AG04450 (cell line): ENCODE measurements around the gene DEFB114. TPM values are rescaled to one million over a fixed set of nuclear protein-coding genes. Genes with fewer than 3 reads are reported as not detected.

Experiments used
- CTCF ChIA-PET: fragments of 300-600, 350-600 bp; formaldehyde crosslinking; extraction: SDS; loops from one replicate; lab custom pipeline; 2022; ENCODE audit warnings: antibody characterized with exemption, inconsistent platforms; lab: Charles Lee
- POLR2A ChIA-PET: fragments of 350-600 bp; formaldehyde crosslinking; extraction: SDS; loops from one replicate; lab custom pipeline; 2021; ENCODE audit warnings: antibody characterized with exemption, inconsistent platforms; lab: Yijun Ruan, JAX
- DNase-seq: peaks from one replicate; pipeline ENCODE4 v3.0.0-alpha.2; 2011; ENCODE audit warnings: low read depth, low spot score
- H3K27ac ChIP-seq: one replicate; pipeline ENCODE4 v1.5.1; 2012; ENCODE audit warnings: low read depth, low read length, control low read depth
- H3K27me3 ChIP-seq: one replicate; pipeline ENCODE4 v1.6.0; 2012; ENCODE audit warnings: low read length; ENCODE audit not compliant: control insufficient read depth, insufficient read depth
- H3K4me3 ChIP-seq: 2 replicates; pipeline ENCODE4 v1.5.1; 2011; ENCODE audit warnings: mild to moderate bottlenecking, low read depth, low read length, control low read depth
- H3K9me3 ChIP-seq: 2 replicates; pipeline ENCODE4 v1.5.1; 2012; ENCODE audit warnings: low read length; ENCODE audit not compliant: control insufficient read depth, insufficient read depth
- CTCF ChIP-seq: IDR thresholded peaks from 2 replicates; pipeline ENCODE4 v1.5.1; 2011; ENCODE audit warnings: low read depth, low read length, control low read depth, inconsistent platforms
- polyA plus RNA-seq: library from polyadenylated mRNA; depleted of rRNA; stranded (reverse); fragments of >200 nt; gene quantifications from 2 replicates; pipeline ENCODE4 v1.2.3, GENCODE V29; 2011

Gene DEFB114
- polyA plus RNA-seq, 1 experiment = not detected

GRCh38 chr6:49933526-49933925 is 30.4 kb downstream of the DEFB114 start:
- ChIA-PET POLR2A (no interaction called here), CTCF (no interaction called here)
- no peaks in the 10 kb centered on the region for H3K27me3 ChIP-seq
- no peak overlapping the region for H3K4me3 ChIP-seq
- no peak for TF ChIP-seq CTCF
- no peak for DNase-seq
- no peaks in the 10 kb centered on the region; the same call in 1 of the 2 replicates for H3K9me3 ChIP-seq
- H3K27ac ChIP-seq = no peak overlapping the region

- TF ChIP-seq CTCF = no peak
- H3K27ac ChIP-seq = no peak overlapping the region
- no peaks in the 10 kb centered on the region for H3K27me3 ChIP-seq
- POLR2A ChIA-PET = no interaction called here
- CTCF ChIA-PET = no interaction called here
- DNase-seq = no peak
- no peak overlapping the region for H3K4me3 ChIP-seq
- no peaks in the 10 kb centered on the region; the same call in 1 of the 2 replicates for H3K9me3 ChIP-seq
Observed at GRCh38 chr6:49929340-49929739, 34.6 kb downstream of the DEFB114 start.

DNA sequence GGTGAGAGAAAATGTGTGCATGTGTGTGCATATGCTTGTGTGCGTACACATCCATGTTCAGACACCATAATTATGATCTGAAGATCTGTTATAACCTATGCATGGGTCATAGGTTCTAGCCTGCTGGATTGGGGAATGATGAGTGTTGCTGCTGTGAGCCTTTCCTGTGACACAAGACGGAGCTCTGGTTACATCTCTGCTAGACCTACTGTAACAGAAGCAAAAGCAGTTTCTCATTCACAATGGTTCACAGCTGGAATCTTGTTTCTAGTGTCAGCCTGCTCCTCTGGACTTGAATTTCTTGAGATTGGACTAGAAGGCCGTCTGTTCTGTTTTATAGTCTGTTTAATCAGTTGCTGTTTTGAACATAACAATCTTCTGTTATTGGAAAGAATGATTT is 40.1 kb downstream of the DEFB114 start:
- Histone ChIP-seq H3K9me3 (no peaks in the 10 kb centered on the region), H3K27ac (no peak overlapping the region), H3K27me3 (no peaks in the 10 kb centered on the region), H3K4me3 (no peak overlapping the region)
- no peak for DNase-seq
- no peak for TF ChIP-seq CTCF
- CTCF ChIA-PET = no interaction called here
- POLR2A ChIA-PET = no interaction called here

DNA sequence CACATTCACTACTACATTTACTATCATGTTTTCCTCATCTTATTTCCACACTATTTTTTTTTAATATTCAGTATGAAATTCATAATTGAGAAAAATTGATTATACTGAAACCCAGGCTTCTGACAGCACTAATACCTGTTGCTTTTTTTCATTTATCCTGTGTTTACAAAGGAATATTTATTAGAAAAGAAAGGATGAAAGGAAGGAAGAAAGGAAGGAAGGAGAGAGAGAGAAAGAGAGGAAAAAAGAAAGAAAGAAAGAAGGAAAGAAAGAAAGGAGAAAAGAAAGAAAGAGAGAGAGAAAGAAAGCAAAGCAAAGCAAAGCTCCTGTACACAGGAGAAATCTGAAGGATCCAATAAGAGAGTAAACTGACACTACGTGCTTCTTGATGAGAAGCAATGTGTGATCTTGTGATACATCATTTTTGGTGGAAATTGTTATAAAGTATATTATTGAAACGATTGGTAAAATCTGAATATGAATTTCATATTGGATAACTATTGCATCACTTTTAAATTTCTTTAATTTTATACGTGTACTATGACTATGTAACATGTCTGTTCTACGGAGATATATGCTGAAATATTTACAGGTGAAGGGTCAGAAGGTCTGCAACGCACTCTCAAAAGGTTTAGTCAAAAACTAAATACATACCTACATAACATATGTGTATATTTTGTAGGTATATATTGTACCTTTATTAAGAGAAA is 43.9 kb downstream of the DEFB114 start:
- Histone ChIP-seq H3K9me3 (no peaks in the 10 kb centered on the region), H3K4me3 (no peak overlapping the region), H3K27me3 (no peaks in the 10 kb centered on the region), H3K27ac (no peak overlapping the region)
- ChIA-PET CTCF (no interaction called here), POLR2A (no interaction called here)
- TF ChIP-seq CTCF = no peak
- no peak for DNase-seq

- ChIA-PET POLR2A (no interaction called here), CTCF (no interaction called here)
- Histone ChIP-seq H3K9me3 (no peaks in the 10 kb centered on the region), H3K27ac (no peak overlapping the region), H3K27me3 (no peaks in the 10 kb centered on the region), H3K4me3 (no peak overlapping the region)
- TF ChIP-seq CTCF = no peak
- no peak for DNase-seq
Observed at GRCh38 chr6:49919261-49919660, 44.7 kb downstream of the DEFB114 start.
